Lower leg skin (tissue), 3 donors: ENCODE data around the gene ID4.

ENCODE experiments used
- CTCF ChIP-seq, 3 donors: fragments of 450-650 bp; IDR thresholded peaks; one replicate each; pipeline ENCODE4 v1.5.1; 2016; ENCODE audit warnings: antibody characterized with exemption in 3 of 3, mild to moderate bottlenecking in 3 of 3, moderate library complexity in 2 of 3
- POLR2A ChIP-seq, 2 donors: fragments of 450-650 bp; IDR thresholded peaks; one replicate each; pipeline ENCODE4 v1.6.1; 2016 to 2017; ENCODE audit warnings: antibody characterized with exemption in 2 of 2, mild to moderate bottlenecking in 1 of 2, moderate library complexity in 1 of 2

- no peak for TF ChIP-seq CTCF (IDR thresholded peaks at IDR 0.05)
- no peak for TF ChIP-seq POLR2A (IDR thresholded peaks at IDR 0.05)
Observed at GRCh38 chr6:19830171-19830570, 7.0 kb upstream of the ID4 start.
